HepG2 (cell line): ENCODE data around the gene VENTX. TPM values are rescaled to one million over a fixed set of nuclear protein-coding genes. Genes with fewer than 3 reads are reported as not detected.

ENCODE experiments used
- ADNP ChIP-seq: sonication (generic); formaldehyde crosslinking; IDR thresholded peaks from 2 replicates; pipeline ENCODE4 v1.4.0; 2020; ENCODE audit warnings: missing genetic modification reagents
- ETV5 ChIP-seq: IDR thresholded peaks from 2 replicates; pipeline ENCODE4 v1.6.1; 2018; ENCODE audit warnings: missing biosample characterization, missing genetic modification reagents, inconsistent platforms, borderline replicate concordance
- GATA4 ChIP-seq: sonication (generic); IDR thresholded peaks from 2 replicates; pipeline ENCODE4 v1.6.1; 2016; ENCODE audit warnings: antibody characterized with exemption, low read depth, borderline replicate concordance
- GLI4 ChIP-seq: sonication (generic); formaldehyde crosslinking; IDR thresholded peaks from 2 replicates; pipeline ENCODE4 v1.5.1; 2020; ENCODE audit warnings: missing genetic modification reagents, mild to moderate bottlenecking, moderate library complexity, borderline replicate concordance
- KMT2B ChIP-seq: IDR thresholded peaks from 2 replicates; pipeline ENCODE4 v1.6.1; 2016; ENCODE audit warnings: missing genetic modification reagents, missing compliant biosample characterization
- MAFG ChIP-seq: sonication (generic); formaldehyde crosslinking; IDR thresholded peaks from 2 replicates; pipeline ENCODE4 v1.5.1; 2020; ENCODE audit warnings: mild to moderate bottlenecking, missing genetic modification reagents
- MXD4 ChIP-seq: IDR thresholded peaks from 2 replicates; pipeline ENCODE4 v1.6.1; 2016; ENCODE audit warnings: mild to moderate bottlenecking, missing biosample characterization, missing genetic modification reagents
- MYNN ChIP-seq: sonication (generic); formaldehyde crosslinking; IDR thresholded peaks from 2 replicates; pipeline ENCODE4 v1.4.0; 2020; ENCODE audit warnings: mild to moderate bottlenecking, low read depth, missing genetic modification reagents
- NCOA2 ChIP-seq: sonication (generic); formaldehyde crosslinking; IDR thresholded peaks from 2 replicates; pipeline ENCODE4 v1.8.0; 2022; ENCODE audit warnings: inconsistent platforms
- NFKB2 ChIP-seq: sonication (generic); formaldehyde crosslinking; IDR thresholded peaks from 2 replicates; pipeline ENCODE4 v1.4.0; 2020; ENCODE audit warnings: missing genetic modification reagents, borderline replicate concordance
- NR2F6 ChIP-seq, 2 experiments: IDR thresholded peaks; 2 replicates each; pipeline ENCODE4 v1.6.1; 2016; ENCODE audit warnings: antibody characterized with exemption in 1 of 2, mild to moderate bottlenecking in 1 of 2
- SETDB1 ChIP-seq: sonication (generic); formaldehyde crosslinking; IDR thresholded peaks from 2 replicates; pipeline ENCODE4 v1.5.1; 2020; ENCODE audit warnings: missing genetic modification reagents, mild to moderate bottlenecking, borderline replicate concordance
- SNRNP70 ChIP-seq: fragments of 200-400 bp; formaldehyde crosslinking; IDR thresholded peaks from 2 replicates; pipeline ENCODE4 v1.6.1; 2017; ENCODE audit warnings: mild to moderate bottlenecking, low read depth, low read length, moderate library complexity
- THAP11 ChIP-seq: IDR thresholded peaks from 2 replicates; pipeline ENCODE4 v1.6.1; 2016; ENCODE audit warnings: missing biosample characterization, missing genetic modification reagents
- ZFP36L2 ChIP-seq: sonication (generic); formaldehyde crosslinking; IDR thresholded peaks from 2 replicates; pipeline ENCODE4 v1.4.0; 2020; ENCODE audit warnings: missing genetic modification reagents
- ZFX ChIP-seq: sonication (generic); formaldehyde crosslinking; IDR thresholded peaks from 2 replicates; pipeline ENCODE4 v1.4.0; 2020; ENCODE audit warnings: mild to moderate bottlenecking, low read depth, missing genetic modification reagents, moderate library complexity
- ZNF101 ChIP-seq: sonication (generic); formaldehyde crosslinking; IDR thresholded peaks from 2 replicates; pipeline ENCODE4 v1.4.0; 2020; ENCODE audit warnings: mild to moderate bottlenecking, low read depth, missing genetic modification reagents, borderline replicate concordance
- ZNF235 ChIP-seq: sonication (generic); formaldehyde crosslinking; IDR thresholded peaks from 2 replicates; pipeline ENCODE4 v1.8.1; 2023; ENCODE audit warnings: mild to moderate bottlenecking, missing genetic modification reagents, borderline replicate concordance
- ZNF432 ChIP-seq: sonication (generic); formaldehyde crosslinking; IDR thresholded peaks from 2 replicates; pipeline ENCODE4 v1.5.0; 2020; ENCODE audit warnings: missing genetic modification reagents, mild to moderate bottlenecking, borderline replicate concordance
- ZNF670 ChIP-seq: sonication (generic); formaldehyde crosslinking; IDR thresholded peaks from 2 replicates; pipeline ENCODE4 v1.8.0; 2022; ENCODE audit warnings: mild to moderate bottlenecking, missing genetic modification reagents, borderline replicate concordance
- ZNF768 ChIP-seq: sonication (generic); formaldehyde crosslinking; IDR thresholded peaks from 2 replicates; pipeline ENCODE4 v1.4.0; 2020; ENCODE audit warnings: missing genetic modification reagents
- ZNF841 ChIP-seq: sonication (generic); formaldehyde crosslinking; IDR thresholded peaks from 2 replicates; pipeline ENCODE4 v1.8.1; 2023; ENCODE audit warnings: missing genetic modification reagents, borderline replicate concordance
- ZSCAN31 ChIP-seq: sonication (generic); formaldehyde crosslinking; IDR thresholded peaks from 2 replicates; pipeline ENCODE4 v1.5.0; 2020; ENCODE audit warnings: low read depth, mild to moderate bottlenecking, missing genetic modification reagents
- polyA plus RNA-seq, 8 experiments: library from polyadenylated mRNA; depleted of rRNA in 3 of 8; stranded (reverse) in 7 of 8; unstranded in 1 of 8; fragments of >200 nt; fragmentation: Illumina TruSeq in 4 of 8; extraction: Trizol in 4 of 8; gene quantifications; 2 replicates each; pipeline versions ENCODE4 v1.2.1 to v1.2.3, GENCODE V29; 2011 to 2016; ENCODE audit warnings: low read depth in 4 of 8, missing spikeins in 1 of 8, mixed read lengths in 1 of 8; ENCODE audit not compliant: insufficient read depth in 1 of 8
- total RNA-seq, 5 experiments: library from RNA; depleted of rRNA; stranded (reverse); fragments of >200 nt; fragmentation: Illumina TruSeq; extraction: Trizol; gene quantifications; 2 replicates each; pipeline ENCODE4 v1.2.3, GENCODE V29; 2016; ENCODE audit warnings: low read depth in 1 of 5
- TF ChIP-seq, protein P1 (sequence below): sonication (generic); formaldehyde crosslinking; IDR thresholded peaks from 2 replicates; pipeline ENCODE4 v1.5.1; 2020; ENCODE audit warnings: mild to moderate bottlenecking, missing genetic modification reagents, moderate library complexity

The VENTX gene
- total and polyA plus RNA-seq, 2 of the 13 experiments (the other 11 are each of a cell fraction or from before 2014, with no cell fraction given), result not detected

DNA sequence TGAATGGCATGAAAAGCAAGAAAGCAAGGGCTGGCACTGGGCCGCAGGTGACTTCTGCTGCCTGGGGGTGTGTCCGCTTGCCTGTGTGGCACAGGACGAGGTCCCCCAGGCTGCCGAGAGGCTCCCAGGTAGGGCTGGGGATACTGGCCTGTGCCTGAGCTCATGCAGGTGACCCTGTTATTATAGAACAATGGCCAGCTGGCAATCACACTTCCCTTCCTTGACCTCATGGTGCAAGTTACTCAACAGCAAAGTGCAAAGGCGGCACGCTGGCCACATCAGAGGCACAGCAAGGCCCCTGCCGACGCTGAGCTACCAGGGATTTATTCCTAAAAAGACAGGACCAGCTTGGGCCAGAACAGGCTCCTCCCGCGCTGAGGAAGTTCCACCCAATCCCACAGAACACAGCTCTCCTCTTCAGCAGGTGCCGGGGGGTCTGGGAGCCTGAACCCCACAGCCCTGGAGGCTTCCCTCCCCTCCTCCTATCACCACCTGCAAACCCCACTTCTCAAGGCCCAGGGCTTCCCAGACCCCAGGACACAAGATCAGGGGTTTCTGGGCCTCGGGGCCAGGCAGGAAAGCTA lies 40.4 kb downstream of the VENTX start (continued):
- TF ChIP-seq SETDB1 (no peak), ZNF841 (CRISPR knock-in tag) (no peak), ETV5 (peak; percentile 8; the same call in 1 of the 2 replicates), MYNN (CRISPR knock-in tag) (no peak), ZNF670 (CRISPR knock-in tag) (no peak), NCOA2 (CRISPR knock-in tag) (no peak), ZFP36L2 (CRISPR knock-in tag) (no peak), ZFX (no peak; the same call in 1 of the 2 replicates), MAFG (no peak), ZNF768 (no peak), ZNF235 (no peak), NR2F6 (IDR thresholded peaks at IDR 0.05) (peak; percentile 74), NR2F6 (CRISPR knock-in tag; IDR thresholded peaks at IDR 0.05) (peak; percentile 74), KMT2B (CRISPR knock-in tag) (no peak), ZNF432 (CRISPR knock-in tag) (no peak), MXD4 (CRISPR knock-in tag) (no peak), NFKB2 (CRISPR knock-in tag) (no peak), GATA4 (no peak), ADNP (no peak), GLI4 (no peak), THAP11 (CRISPR knock-in tag) (no peak), SNRNP70 (no peak), ZNF101 (CRISPR knock-in tag) (no peak), ZSCAN31 (CRISPR knock-in tag) (no peak)
- TF ChIP-seq, protein P1, sequence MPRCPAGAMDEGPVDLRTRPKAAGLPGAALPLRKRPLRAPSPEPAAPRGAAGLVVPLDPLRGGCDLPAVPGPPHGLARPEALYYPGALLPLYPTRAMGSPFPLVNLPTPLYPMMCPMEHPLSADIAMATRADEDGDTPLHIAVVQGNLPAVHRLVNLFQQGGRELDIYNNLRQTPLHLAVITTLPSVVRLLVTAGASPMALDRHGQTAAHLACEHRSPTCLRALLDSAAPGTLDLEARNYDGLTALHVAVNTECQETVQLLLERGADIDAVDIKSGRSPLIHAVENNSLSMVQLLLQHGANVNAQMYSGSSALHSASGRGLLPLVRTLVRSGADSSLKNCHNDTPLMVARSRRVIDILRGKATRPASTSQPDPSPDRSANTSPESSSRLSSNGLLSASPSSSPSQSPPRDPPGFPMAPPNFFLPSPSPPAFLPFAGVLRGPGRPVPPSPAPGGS (CRISPR knock-in tag), result no peak
